ENCODE data around the gene TOGARAM2. TPM values are rescaled to one million over a fixed set of nuclear protein-coding genes. Genes with fewer than 3 reads are reported as not detected.
A peak's percentile ranks its signal among the peaks of the same experiment; 100 is the strongest.

TOGARAM2 gene
- polyA plus RNA-seq, 1 donor (not counting 4 experiments of a cell fraction or from before 2014, with no cell fraction given), result 0.10 TPM

DNA sequence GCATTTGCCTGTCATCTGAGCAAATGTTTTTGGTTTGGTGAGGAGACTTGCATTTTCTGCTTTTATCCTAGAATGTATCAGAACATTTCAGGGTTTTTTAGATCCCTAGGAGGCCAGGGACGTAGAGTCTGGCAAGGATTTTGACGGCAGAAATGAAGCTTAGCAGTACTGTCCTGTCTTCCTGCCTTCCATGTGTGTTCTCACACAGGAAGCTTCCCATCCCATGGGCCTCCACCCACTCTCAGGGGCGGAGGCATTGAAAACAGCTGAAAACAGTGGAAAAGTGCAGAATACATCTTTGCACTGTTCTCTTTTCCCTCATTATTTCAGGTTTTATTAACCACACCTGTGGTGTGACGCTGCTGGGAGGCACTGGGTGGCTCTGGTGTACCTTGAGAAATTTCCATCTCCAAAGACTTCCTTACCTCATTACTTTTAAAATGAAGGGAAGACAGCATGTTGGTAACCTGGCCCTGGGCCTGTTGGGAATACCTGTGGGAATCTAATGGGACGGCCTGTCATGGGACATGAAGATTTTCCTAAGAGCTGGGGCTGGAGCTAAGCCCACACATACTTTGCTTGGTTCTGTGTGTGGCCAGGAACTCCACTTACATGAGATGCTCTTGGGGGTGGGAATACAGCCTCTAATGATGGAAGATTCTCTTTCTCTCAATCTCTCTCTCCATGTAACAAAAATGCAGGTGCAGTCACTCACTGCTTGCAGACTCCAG is 72.7 kb downstream of the TOGARAM2 start:
- H3K4me2 ChIP-seq (ENCODE audit: control insufficient read depth, extremely low read depth, insufficient read depth, low read depth, low read length), result peak overlapping the region; percentile 13

GRCh38 chr2:29054430-29054829 is 73.3 kb downstream of the TOGARAM2 start:
- no peak overlapping the region for H3K9ac ChIP-seq (ENCODE audit: control insufficient read depth, extremely low read depth, insufficient read depth, low read length)
- no peak for TF ChIP-seq EZH2 (IDR thresholded peaks at IDR 0.05; ENCODE audit: low read length)
- TF ChIP-seq, protein P1, sequence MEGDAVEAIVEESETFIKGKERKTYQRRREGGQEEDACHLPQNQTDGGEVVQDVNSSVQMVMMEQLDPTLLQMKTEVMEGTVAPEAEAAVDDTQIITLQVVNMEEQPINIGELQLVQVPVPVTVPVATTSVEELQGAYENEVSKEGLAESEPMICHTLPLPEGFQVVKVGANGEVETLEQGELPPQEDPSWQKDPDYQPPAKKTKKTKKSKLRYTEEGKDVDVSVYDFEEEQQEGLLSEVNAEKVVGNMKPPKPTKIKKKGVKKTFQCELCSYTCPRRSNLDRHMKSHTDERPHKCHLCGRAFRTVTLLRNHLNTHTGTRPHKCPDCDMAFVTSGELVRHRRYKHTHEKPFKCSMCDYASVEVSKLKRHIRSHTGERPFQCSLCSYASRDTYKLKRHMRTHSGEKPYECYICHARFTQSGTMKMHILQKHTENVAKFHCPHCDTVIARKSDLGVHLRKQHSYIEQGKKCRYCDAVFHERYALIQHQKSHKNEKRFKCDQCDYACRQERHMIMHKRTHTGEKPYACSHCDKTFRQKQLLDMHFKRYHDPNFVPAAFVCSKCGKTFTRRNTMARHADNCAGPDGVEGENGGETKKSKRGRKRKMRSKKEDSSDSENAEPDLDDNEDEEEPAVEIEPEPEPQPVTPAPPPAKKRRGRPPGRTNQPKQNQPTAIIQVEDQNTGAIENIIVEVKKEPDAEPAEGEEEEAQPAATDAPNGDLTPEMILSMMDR (optimal IDR thresholded peaks at IDR 0.05 in 1 of 3, IDR thresholded peaks at IDR 0.05 in 1 of 3, conservative IDR thresholded peaks at IDR 0.05 in 1 of 3; ENCODE audit: extremely low read depth in 1 of 3, insufficient read depth in 2 of 3, low read length in 3 of 3), result no peak
- dilution Hi-C loops (cut with MboI; ENCODE audit: extremely low pct_ligation_motif_present, low sequenced_read_pairs), result loop anchor here (25.0 kb wide), 1 partner anchor 133 kb away; no protein-coding TSS in a partner anchor
- no peaks in the 10 kb centered on the region for H3K36me3 ChIP-seq (ENCODE audit: control insufficient read depth in 2 of 2, extremely low read depth in 1 of 2, insufficient read depth in 2 of 2, low read length in 2 of 2)
- no peaks in the 10 kb centered on the region for H4K20me1 ChIP-seq (ENCODE audit: control insufficient read depth, extremely low read depth, insufficient read depth, low read length)
- DNase-seq (ENCODE audit: low read depth, low spot score) (no peak), FAIRE-seq (no peak)
- H3K9me3 ChIP-seq (ENCODE audit: control insufficient read depth, low read depth, low read length), result no peaks in the 10 kb centered on the region
- H3K4me2 ChIP-seq (ENCODE audit: control insufficient read depth, extremely low read depth, insufficient read depth, low read depth, low read length), result no peak overlapping the region
- no peak overlapping the region for H3K4me3 ChIP-seq (ENCODE audit: control insufficient read depth in 2 of 3, extremely low read depth in 1 of 3, insufficient read depth in 2 of 3, low read depth in 1 of 3, low read length in 3 of 3)
- no peaks in the 10 kb centered on the region for H3K9me1 ChIP-seq (ENCODE audit: control insufficient read depth, extremely low read depth, insufficient read depth, low read length)
- H2AFZ ChIP-seq (ENCODE audit: control insufficient read depth, low read length), result no peak overlapping the region
- H3K79me2 ChIP-seq (ENCODE audit: control insufficient read depth, insufficient read depth, low read length), result no peaks in the 10 kb centered on the region
- no peaks in the 10 kb centered on the region for H3K27me3 ChIP-seq (ENCODE audit: control insufficient read depth, extremely low read depth, insufficient read depth, low read length)
- H3K27ac ChIP-seq (ENCODE audit: control insufficient read depth, insufficient read depth, low read length), result no peak overlapping the region
- H3K4me1 ChIP-seq (ENCODE audit: control insufficient read depth, extremely low read depth, insufficient read depth, low read length), result peaks cover 16% of the 10 kb centered on the region

More for the DNA sequence above, 72.7 kb downstream of the TOGARAM2 start:
- Histone ChIP-seq H4K20me1 (ENCODE audit: control insufficient read depth, extremely low read depth, insufficient read depth, low read length) (no peaks in the 10 kb centered on the region), H3K79me2 (ENCODE audit: control insufficient read depth, insufficient read depth, low read length) (no peaks in the 10 kb centered on the region), H3K4me3 (ENCODE audit: control insufficient read depth in 2 of 3, extremely low read depth in 1 of 3, insufficient read depth in 2 of 3, low read depth in 1 of 3, low read length in 3 of 3) (no peak overlapping the region), H3K27ac (ENCODE audit: control insufficient read depth, insufficient read depth, low read length) (peak overlapping the region; percentile 52), H3K9me3 (ENCODE audit: control insufficient read depth, low read depth, low read length) (no peaks in the 10 kb centered on the region), H2AFZ (ENCODE audit: control insufficient read depth, low read length) (peak overlapping the region; percentile 42), H3K36me3 (ENCODE audit: control insufficient read depth in 2 of 2, extremely low read depth in 1 of 2, insufficient read depth in 2 of 2, low read length in 2 of 2) (no peaks in the 10 kb centered on the region), H3K9ac (ENCODE audit: control insufficient read depth, extremely low read depth, insufficient read depth, low read length) (peak overlapping the region; percentile 24), H3K27me3 (ENCODE audit: control insufficient read depth, extremely low read depth, insufficient read depth, low read length) (no peaks in the 10 kb centered on the region), H3K9me1 (ENCODE audit: control insufficient read depth, extremely low read depth, insufficient read depth, low read length) (no peaks in the 10 kb centered on the region), H3K4me1 (ENCODE audit: control insufficient read depth, extremely low read depth, insufficient read depth, low read length) (peaks cover 16% of the 10 kb centered on the region)
- FAIRE-seq (peak; percentile 56), DNase-seq (ENCODE audit: low read depth, low spot score) (no peak)
- dilution Hi-C loops (cut with MboI; ENCODE audit: extremely low pct_ligation_motif_present, low sequenced_read_pairs), result loop anchor here (25.0 kb wide), 1 partner anchor 133 kb away; no protein-coding TSS in a partner anchor
- TF ChIP-seq EZH2 (IDR thresholded peaks at IDR 0.05; ENCODE audit: low read length), result no peak
- TF ChIP-seq, protein P1 (optimal IDR thresholded peaks at IDR 0.05 in 1 of 3, IDR thresholded peaks at IDR 0.05 in 1 of 3, conservative IDR thresholded peaks at IDR 0.05 in 1 of 3; ENCODE audit: extremely low read depth in 1 of 3, insufficient read depth in 2 of 3, low read length in 3 of 3), result peak; percentile 42 to 66 (median 50)

Data from keratinocyte (primary cell).